Stimulated activated CD4-positive, alpha-beta T cell treated with anti-CD3 and anti-CD28 coated beads, Interleukin-4, amount 100 ng/mL, for 4 hours (primary cell): ENCODE data around the gene RGP1.

Experiments
- DNase-seq, 2 experiments: peaks; one replicate each; pipeline ENCODE4 v3.0.0-alpha.2; 2020

The RGP1 gene

DNA sequence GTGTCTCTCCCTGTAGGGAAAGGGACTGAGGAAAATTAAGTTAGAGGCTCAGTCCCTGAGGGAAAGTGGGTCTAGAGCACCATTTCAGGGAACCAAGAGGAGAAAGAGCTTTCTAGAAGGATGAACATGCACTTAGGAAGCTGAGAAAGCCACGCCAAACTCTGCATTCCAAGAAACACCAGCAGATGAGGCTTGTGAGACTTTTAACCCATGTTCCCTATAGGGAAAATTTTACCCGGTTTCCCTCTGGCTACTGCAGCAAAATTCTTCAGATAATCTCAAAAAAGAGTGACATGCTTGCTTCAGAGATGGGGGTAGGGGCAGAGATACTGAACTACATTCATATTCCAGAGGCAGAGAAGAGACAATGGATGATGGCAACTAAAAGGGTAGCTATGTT is 25.7 kb upstream of the RGP1 start:
- no peak for DNase-seq

DNA sequence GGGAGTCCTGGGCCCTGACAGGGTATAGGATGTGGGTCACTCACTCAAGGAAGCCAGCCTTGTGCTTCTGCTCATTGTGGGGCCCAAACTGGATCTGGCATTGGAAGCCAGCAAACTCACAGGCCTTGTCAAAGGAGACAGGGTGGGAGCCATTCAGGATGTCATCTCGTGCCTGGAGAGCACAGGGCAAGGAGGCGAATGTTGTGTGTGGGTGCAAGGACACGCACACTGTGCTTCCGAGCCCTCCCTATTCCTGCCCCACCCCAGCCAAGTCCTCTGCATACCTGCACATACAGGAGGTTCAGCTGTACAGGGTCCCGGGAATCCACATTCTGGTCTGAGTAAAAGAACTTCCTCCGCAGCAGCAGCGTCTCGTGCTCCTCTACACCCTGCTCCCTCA is 25.2 kb upstream of the RGP1 start:
- no peak for DNase-seq

DNA sequence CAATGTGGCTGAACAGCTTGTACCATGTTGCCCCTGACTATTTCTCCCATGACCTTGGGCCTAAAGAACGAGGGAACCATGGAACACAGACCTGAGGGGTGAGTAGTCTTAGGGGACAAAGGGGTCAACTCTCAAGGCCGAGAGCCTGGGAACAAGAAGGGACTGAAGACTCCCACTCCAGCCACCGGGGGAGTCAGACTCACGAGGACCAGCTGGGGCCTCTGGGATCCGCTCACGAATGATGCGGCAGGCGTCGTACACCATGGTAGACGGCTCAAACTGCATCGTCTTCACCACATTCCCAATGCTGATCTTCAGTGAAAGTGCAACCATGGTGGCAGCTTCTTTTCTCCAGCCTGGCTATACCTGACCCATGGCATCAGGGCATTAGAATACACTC is 23.7 kb upstream of the RGP1 start:
- DNase-seq, result no peak

DNA sequence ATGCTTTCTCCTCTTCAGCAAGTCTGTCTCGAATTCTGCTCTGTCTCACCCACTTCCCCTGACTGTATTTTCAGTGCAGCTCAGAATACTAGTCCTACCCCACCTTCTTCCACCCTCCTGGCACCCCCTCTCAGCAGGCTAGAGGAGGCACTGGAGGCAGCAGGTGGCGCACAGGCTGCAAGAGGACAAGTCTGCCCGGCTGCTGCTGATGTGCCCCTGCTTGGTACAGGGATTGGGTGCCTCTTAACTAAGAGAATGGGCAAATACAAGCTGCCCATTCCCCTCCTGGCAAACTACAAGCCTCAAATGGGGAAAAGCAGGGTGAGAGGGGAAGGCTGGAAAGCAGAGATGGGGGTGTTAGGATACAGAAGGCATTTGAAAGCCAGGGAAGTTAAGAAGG is 22.2 kb upstream of the RGP1 start:
- DNase-seq, result peak; percentile 16 to 21

DNA sequence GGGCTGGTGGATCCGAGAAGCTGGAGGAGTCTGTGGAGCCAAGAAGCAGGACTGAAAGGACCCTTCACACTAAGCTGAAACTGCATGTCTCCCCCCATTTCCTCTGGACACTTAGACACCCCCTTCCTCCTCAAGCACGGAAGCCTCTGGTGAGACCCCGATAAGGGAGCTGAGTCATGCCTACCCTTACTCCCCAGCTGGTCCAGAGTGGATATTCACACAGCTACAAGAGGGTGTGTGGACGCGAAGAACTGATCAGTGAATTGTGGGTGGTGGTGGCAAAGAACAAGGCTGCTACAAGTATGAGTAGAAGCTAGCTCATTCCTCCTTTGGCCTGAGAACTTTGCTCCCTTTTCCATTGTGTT is 21.4 kb upstream of the RGP1 start:
- DNase-seq, result no peak

DNA sequence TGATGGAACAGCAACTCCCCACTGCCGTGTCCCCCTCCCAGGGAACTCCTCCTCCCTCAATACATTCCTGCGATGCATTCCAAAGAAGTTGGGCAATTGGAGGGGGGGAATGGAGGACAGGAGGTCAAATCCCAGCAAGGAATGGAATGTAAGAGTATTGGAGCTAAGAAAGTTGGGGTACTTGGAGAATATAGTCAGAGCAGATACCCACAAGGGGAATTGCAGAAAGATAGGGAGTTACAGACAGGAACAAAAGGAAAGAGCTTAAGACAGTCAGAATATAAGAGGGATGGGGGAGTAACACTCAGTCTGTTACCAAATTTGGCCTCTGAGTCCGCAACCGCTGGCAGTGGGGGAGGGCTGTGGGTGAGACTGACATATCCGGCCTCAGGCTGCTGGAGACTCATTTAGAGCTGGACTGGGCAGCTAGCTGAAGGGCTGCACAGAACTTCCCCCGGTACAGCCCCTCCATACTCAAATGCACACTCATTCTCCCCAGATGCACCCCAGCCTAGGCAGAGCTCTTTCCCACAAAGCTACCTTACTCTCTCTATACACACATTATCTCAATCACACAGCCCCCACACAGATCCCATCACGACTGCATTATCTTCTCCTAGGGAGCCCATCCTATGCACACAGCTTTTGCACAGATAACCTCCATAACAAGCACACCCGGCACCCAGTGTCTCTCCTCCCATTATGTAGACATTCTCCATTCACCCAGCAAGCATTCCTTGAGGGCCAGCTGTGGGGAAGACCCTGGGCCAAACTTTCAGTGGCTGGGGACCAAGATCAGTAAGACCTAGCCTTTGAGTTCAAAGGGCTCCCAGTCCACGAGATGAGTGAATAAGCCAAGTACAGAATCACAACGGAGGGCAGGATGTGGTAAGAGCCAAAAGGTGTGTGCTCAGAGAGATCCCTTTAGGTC is 20.8 kb upstream of the RGP1 start:
- DNase-seq, result peak; percentile 17 to 24

DNA sequence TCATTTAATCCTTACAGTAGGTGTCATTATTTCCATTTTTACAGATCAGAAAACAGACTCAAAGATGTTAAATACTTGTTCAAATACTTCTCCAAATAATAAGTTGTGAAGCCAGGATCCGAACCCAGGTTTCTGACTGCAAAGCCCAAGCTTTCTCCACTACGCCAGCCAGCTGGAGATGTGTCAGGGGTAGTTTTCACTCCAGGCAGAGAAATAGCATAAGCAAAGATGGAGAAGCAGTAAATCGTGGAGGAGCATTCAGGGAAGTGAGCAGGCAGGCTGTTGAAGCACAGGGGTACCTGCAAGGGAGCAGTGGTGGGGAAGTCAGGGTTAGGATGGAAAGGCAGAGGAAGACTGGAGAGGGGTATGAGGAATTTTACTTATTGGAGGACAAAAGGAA is 20.0 kb upstream of the RGP1 start:
- DNase-seq, result no peak

DNA sequence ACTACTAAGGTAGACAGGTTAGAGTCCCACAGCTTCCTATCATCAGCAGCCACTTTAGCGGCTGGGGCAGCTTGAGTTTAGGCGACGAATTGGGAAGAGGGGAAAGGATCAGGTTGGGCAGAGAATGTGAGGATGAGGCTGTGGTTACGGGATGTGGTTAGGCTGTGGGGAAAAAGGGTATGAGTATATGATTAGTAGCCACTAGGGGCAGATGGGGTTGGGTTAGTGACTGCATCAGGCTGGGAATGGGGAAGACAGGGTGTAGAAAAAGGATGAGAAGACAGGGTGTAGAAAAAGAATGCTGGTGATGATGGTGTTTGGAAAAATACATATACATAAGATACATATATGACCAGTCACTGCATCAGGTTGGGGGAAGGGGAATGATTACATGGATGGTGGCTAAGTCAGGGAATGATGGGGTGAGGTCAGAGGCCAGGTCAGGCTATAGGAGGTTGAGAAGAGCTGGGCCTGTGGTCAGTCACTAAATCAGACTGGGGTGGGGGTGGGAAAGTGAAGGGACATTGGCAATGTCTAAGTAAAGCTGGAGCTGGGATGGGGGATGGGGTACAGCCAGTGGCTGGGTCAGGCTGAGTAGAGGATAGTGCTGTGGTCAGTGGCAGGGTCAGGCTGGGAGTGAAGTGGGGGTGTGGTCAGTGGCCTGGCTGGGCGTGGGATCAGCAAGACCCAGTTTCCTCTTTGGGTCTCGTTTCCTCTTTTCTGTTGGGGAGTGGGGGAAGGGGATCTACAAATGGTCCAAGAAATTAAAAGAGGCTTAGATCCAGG is 19.2 kb upstream of the RGP1 start:
- no peak for DNase-seq

DNA sequence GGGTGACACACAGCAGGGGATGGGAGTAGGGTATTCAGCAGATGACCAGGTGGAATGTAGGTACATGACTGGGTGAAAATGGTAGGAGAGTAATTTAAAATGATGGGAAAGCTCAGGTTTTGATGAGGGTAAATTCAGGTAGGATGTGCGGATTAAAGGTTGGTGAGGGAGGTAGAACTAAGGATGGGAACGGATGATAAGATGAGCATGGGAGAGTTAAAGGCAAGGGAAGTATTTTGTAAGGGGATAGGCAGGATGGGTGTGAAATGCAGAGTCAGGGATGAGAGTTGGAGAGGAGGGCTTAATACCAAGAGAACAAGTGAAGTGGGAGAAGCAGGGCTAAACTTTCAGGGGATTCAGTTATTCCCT is 18.6 kb upstream of the RGP1 start:
- DNase-seq, result no peak

DNA sequence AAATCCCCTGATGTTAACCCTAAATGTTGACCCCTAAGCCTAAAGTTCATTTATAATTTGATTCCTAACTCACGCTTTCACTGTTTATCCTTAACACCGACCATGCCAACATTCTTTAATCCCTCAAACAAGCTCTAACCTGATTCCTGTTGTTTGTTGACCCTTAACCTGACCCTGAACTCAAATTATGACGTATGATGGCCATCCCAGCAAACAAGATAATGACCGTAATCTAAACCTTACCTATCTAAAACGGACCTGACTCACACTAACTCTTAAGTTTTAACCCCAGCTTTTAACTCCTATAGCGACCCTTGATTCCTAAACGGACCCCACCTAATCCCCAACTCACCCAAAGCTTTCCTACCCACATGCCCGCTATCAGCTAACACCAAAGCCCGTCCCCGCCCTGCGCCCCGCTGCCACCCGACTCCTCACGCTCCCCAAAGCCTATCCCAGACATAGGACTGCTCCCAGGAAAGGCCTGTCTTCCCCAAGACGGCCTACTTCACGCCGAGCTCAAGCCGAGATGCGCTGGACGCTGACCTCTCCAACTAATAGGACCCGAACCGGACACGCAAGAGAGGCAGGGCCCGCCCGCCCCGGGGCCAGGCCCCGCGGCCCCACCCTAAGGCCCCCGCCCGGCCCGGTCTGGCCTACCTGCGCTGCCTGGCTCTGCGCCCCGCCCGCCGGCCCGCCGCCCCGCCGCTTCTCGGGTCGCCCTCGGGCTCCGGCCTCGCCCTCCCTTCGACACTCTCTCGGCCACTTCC is 17.5 kb upstream of the RGP1 start:
- DNase-seq, result no peak

DNA sequence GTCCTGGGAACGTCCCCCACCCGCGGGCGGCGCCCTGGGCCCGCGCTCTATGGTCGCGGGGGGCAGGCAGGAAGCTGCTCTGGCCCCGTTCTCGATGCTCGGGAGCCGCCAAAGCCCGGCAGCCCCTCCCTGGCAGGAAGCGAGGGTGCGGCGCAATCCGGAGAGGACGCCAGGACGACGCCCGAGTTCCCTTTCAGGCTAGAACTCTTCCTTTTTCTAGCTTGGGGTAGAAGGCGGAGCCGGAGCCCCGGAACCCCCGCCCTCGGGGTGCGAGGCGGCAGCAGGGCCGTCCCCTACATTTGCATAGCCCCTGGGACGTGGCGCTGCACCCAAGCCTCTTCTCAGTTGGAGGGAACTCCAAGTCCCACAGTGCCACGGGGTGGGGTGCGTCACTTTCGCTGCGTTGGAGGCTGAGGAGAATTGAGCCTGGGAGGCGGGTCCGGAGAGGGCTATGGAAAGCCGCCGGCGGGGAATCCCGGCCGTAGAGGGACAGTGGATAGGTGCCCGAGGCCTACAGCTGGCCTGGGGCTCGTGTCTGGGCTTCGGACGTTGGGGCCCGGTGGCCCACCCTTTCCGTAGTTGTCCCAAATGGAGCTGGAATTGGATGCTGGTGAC is 16.8 kb upstream of the RGP1 start, which contains the start of the genes CREB3 and TLN1:
CREB3 (plus strand) TSS at position 482 of the 615 bp plus-strand sequence; CDS start at position 589, 107 bp downstream.
TLN1 (minus strand) TSS at position 11 of the 615 bp plus-strand sequence. CDS start 6,501 bp downstream, outside the sequence.
- DNase-seq, result peak; percentile 91 to 96

DNA sequence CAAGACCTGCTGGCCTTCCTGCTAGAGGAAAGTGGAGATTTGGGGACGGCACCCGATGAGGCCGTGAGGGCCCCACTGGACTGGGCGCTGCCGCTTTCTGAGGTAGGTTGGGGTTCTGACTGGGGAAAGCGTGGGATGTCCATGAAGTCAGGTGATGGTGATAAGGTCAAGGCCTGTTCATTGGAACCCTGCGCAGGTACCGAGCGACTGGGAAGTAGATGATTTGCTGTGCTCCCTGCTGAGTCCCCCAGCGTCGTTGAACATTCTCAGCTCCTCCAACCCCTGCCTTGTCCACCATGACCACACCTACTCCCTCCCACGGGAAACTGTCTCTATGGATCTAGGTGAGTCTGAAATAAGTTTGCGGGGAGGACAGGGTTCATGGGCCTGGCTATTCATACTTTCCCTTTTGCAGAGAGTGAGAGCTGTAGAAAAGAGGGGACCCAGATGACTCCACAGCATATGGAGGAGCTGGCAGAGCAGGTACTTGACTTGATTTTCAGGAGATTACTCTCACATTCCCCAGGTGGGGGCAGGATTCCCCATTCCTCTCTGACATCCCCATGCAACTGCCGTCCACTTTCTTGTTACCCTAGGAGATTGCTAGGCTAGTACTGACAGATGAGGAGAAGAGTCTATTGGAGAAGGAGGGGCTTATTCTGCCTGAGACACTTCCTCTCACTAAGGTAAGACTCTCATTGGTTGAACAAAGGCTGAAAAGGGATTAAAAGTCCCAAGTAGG is 16.1 kb upstream of the RGP1 start:
- peak; percentile 13 to 25 for DNase-seq

DNA sequence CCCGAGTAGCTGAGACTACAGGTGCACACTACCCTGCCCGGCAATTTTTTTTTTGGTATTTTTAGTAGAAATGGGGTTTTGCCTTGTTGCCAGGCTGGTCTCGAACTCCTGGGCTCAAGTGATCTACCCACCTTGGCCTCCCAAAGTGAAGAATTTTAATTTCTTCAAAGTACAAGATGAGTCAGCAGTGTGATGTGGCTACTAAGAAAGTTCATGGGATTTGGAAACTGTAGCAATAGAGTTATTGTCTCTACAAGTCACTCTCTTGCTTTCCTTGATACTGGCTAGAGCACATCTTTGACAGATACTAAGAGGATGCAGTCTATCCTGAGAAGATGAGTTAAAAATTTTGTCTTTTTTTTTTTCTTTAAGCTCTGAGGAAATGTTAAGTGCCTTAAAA is 15.0 kb upstream of the RGP1 start:
- DNase-seq, result no peak

DNA sequence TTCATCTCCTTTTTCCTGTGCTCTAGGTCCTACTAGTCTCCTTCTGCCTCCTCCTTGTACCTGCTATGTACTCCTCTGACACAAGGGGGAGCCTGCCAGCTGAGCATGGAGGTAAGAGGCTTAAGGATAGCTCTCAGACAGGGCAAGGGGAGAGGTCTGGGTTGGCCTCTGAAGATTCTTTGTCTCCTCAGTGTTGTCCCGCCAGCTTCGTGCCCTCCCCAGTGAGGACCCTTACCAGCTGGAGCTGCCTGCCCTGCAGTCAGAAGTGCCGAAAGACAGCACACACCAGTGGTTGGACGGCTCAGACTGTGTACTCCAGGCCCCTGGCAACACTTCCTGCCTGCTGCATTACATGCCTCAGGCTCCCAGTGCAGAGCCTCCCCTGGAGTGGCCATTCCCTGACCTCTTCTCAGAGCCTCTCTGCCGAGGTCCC is 12.9 kb upstream of the RGP1 start:
- DNase-seq, result peak; percentile 50 to 67

DNA sequence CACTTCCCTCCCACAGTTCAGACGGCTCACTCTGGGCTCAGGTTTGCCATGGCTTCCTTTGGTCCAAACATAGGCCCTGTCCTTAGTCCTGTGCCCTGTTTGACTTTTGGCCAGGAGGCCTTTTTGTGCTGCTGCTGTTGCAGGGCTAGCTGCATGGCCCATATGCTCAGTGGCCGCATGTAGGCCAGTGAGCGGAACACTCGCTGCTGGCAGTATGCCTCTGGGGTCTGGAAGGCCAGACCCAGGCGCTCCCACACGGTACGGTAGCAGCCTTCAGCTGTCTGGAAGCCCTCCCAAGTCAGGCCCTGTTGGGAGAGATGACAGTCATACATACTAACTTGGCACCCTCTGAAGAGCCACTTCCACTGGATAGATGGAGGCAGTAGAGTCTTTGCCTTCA is 11.9 kb upstream of the RGP1 start:
- no peak for DNase-seq

DNA sequence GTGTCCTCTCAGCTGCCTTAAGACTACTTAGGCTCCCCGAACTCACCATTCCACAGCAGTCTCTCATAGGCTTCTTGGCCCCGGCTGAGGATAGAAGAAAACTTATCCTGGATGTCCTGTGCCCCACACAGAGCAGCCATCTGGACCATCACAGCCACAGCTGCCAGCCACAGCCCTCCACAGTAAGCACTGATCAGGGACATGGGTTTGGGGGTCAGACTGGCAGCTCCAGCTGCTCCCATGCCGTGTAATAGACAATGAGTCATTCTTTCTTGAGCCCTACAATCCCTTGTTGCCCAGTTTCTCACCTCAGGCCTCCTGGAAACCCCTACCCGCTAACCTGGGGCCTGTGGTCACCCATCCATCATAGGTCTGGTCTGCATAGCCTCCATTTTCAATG is 10.9 kb upstream of the RGP1 start:
- DNase-seq, result no peak

DNA sequence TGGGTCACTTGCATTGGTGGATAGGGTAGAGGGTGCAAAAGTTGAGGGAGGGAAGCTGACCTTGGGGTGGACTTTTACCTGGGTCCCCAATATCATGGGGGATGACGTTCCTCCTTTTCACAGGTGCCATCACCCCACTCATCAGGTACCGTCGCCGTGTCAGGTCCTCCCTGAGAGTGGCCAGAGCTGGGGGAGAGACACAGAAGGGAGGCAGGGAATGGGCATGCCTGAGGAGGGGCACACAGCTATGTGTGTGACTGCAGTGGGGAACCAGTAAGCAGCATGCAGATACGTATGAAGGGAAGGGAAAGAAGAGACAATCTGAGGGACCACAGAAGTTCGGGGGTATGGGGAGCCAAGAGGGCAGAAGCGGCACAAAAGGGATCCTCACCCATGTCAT is 10.2 kb upstream of the RGP1 start:
- DNase-seq, result no peak

DNA sequence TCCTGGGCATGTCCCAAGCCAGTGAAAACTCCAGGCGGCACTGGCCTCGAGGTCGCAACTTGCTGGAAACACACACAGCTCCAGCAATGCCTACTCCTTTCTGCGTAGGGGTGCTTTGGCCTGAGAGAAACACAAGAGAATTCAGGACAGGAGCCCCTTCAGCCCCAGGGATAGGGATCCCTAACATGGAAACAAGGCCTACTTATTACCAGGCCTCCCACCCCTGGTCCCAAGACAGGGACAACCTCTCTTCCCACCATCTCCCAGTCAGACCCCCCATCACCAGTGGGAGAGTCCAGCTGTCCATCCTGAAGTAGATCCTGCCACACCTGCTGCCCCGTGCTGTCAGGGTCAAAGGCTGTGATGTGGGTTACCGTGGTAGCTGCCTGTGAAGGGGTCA is 8.8 kb upstream of the RGP1 start:
- no peak for DNase-seq

DNA sequence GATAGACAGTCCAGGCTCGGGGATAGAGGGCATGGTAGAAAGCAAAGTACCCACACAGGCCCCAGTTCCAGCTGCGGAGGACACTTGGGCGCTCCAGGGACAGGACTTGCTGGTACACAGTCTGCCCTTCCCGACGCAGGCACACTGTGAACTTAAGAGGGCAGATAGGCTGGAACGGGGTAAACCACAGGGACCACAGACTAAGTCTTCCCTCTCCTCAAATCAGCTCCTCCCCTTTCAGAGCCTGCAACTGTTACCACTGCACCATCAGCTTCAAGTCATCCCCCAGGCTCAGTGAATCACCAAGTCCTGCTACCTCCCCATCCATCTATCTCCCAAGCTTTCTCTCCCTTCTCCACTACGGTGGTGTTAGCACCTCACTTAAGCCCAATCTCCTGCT is 7.3 kb upstream of the RGP1 start:
- no peak for DNase-seq

DNA sequence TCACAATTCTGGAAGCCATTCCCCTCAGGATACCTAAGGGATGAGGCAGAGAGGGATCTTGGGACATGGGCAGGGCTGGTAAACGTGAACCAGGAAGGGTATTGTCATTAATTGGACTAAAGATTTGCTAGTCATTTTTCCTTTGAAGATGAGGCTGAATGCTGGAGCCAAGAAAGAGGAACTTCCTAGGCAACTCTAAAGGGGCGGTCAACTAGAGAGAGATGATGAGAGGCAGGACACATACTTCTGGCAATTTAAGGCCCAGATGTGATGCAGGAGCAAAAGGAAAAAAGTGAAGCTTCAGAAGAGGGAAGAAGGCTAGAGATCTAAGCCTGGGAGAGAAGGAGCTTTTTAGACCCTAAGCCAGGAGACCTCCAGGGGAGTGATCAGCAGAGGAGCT is 5.6 kb upstream of the RGP1 start:
- no peak for DNase-seq

DNA sequence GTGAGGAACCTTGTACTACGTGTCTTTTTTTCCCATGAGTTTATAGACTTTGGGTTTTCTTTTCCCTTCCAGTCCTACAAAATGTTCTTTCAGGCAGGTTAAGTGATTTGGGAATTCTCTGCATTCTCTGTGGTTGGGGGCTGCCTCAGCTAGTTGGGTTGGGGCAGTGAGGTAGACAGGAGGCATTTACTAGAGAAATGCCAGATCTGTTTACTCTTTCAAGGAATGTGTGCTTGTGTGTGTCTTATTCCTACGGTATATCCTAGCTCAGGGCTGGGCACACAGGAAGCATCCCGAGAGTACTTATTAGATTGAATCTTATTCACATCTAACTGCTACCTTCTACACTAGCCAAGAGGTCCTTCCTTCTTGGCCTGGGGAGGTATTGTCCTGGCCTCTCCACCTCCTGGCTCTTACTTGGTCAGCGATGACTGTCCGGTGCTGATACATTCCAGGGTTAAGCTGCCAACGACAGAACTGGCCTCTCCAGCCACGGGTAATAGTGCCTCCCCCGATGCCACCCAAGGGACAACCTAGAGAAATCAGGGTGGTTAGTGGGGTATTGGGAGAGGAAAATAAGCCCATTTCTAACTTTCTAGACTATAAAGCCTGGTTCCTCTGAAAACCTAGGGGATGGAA is 5.1 kb upstream of the RGP1 start:
- DNase-seq, result no peak

DNA sequence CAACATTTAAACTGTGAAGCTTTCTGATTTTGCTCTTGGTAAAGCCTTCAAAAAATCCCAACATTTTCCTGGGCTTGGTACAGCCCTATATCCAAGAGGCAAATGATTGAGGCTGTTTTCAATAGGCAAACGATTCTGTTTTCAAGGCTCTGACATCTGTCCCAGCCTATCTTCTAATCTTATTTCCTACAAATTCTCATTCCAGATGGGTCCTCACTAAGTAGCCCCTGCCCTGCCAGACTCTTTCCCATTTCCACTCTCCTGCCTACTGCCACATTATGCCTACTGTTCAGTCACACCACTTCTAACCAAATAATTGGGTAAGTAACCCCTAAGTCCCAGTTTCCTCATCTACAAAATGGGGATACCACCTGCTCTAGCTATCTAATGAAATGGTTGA is 3.5 kb upstream of the RGP1 start:
- DNase-seq, result no peak
